ENCODE data around the gene ZDHHC16. TPM values are rescaled to one million over a fixed set of nuclear protein-coding genes. Genes with fewer than 3 reads are reported as not detected.

ZDHHC16 gene
- polyA plus RNA-seq, 3 donors = 16.3 to 26.4 (median 24.1) TPM

GRCh38 chr10:97462309-97462708 is 16.3 kb downstream of the ZDHHC16 start:
- Histone ChIP-seq H3K27me3 (ENCODE audit: control insufficient read depth in 2 of 2, insufficient read depth in 2 of 2, low read length in 2 of 2) (no peaks in the 10 kb centered on the region), H3K36me3 (replicated peaks in 1 of 2; ENCODE audit: control insufficient read depth in 1 of 2, insufficient read depth in 2 of 2, low read length in 2 of 2) (peaks cover 85 to 99% of the 10 kb centered on the region in 2 donors), H2AFZ (ENCODE audit: insufficient read depth, low read depth, low read length, poor library complexity, severe bottlenecking) (no peak overlapping the region), H3K9ac (ENCODE audit: insufficient read depth, low read length, poor library complexity, severe bottlenecking) (no peak overlapping the region), H3K27ac (ENCODE audit: low read depth in 1 of 2, low read length in 2 of 2) (no peak overlapping the region), H3K4me3 (replicated peaks in 1 of 3; ENCODE audit: low read depth in 2 of 3, low read length in 3 of 3) (no peak overlapping the region), H3K4me1 (ENCODE audit: control insufficient read depth in 1 of 2, insufficient read depth in 2 of 2, low read length in 2 of 2) (no peaks in the 10 kb centered on the region), H3K9me3 (replicated peaks in 1 of 2; ENCODE audit: control insufficient read depth in 1 of 2, insufficient read depth in 1 of 2, low read length in 2 of 2) (no peaks in the 10 kb centered on the region), H3K79me2 (ENCODE audit: insufficient read depth, low read length) (no peaks in the 10 kb centered on the region), H4K20me1 (ENCODE audit: insufficient read depth, low read length) (no peaks in the 10 kb centered on the region), H3K4me2 (replicated peaks; ENCODE audit: extremely low read depth, low read length, poor library complexity, severe bottlenecking) (no peak overlapping the region)
- H3K9me3 Mint-ChIP-seq = no peaks in the 10 kb centered on the region
- peaks cover 0 to 2% (median 0%) of the 10 kb centered on the region in 3 donors for H3K27me3 Mint-ChIP-seq (ENCODE audit: low read depth in 3 of 3)
- no peak overlapping the region for H3K4me3 Mint-ChIP-seq
- H3K36me3 Mint-ChIP-seq = peaks cover 79 to 98% of the 10 kb centered on the region in 2 donors
- peak overlapping the region in 5 of 7 donors; percentile 2 to 68 (median 30) for H3K27ac Mint-ChIP-seq
- WGBS (ENCODE audit: insufficient coverage) = 100% methylated on average over 1 of the region's 2 CpGs
- TF ChIP-seq, protein P1, sequence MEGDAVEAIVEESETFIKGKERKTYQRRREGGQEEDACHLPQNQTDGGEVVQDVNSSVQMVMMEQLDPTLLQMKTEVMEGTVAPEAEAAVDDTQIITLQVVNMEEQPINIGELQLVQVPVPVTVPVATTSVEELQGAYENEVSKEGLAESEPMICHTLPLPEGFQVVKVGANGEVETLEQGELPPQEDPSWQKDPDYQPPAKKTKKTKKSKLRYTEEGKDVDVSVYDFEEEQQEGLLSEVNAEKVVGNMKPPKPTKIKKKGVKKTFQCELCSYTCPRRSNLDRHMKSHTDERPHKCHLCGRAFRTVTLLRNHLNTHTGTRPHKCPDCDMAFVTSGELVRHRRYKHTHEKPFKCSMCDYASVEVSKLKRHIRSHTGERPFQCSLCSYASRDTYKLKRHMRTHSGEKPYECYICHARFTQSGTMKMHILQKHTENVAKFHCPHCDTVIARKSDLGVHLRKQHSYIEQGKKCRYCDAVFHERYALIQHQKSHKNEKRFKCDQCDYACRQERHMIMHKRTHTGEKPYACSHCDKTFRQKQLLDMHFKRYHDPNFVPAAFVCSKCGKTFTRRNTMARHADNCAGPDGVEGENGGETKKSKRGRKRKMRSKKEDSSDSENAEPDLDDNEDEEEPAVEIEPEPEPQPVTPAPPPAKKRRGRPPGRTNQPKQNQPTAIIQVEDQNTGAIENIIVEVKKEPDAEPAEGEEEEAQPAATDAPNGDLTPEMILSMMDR (IDR thresholded peaks at IDR 0.05) = no peak
- no peak for DNase-seq
- intact Hi-C loops (cut with micrococcal nuclease) = loop anchor here in 1 of 2 donors (2.0 kb wide), 1 partner anchor 90 kb away; no protein-coding TSS in a partner anchor
- no peaks in the 10 kb centered on the region for H3K4me1 Mint-ChIP-seq

- DNase-seq = peak; percentile 12 to 41 (median 33)
- Mint-ChIP-seq H3K27me3 (ENCODE audit: low read depth in 3 of 3) (peaks cover 0 to 2% (median 0%) of the 10 kb centered on the region in 3 donors), H3K27ac (peak overlapping the region in 4 of 7 donors; percentile 4 to 72 (median 36)), H3K4me1 (no peaks in the 10 kb centered on the region), H3K36me3 (peaks cover 79 to 98% of the 10 kb centered on the region in 2 donors), H3K9me3 (no peaks in the 10 kb centered on the region), H3K4me3 (no peak overlapping the region)
- Histone ChIP-seq H3K79me2 (ENCODE audit: insufficient read depth, low read length) (no peaks in the 10 kb centered on the region), H3K4me2 (replicated peaks; ENCODE audit: extremely low read depth, low read length, poor library complexity, severe bottlenecking) (no peak overlapping the region), H3K4me1 (ENCODE audit: control insufficient read depth in 1 of 2, insufficient read depth in 2 of 2, low read length in 2 of 2) (no peaks in the 10 kb centered on the region), H3K9ac (ENCODE audit: insufficient read depth, low read length, poor library complexity, severe bottlenecking) (no peak overlapping the region), H3K9me3 (replicated peaks in 1 of 2; ENCODE audit: control insufficient read depth in 1 of 2, insufficient read depth in 1 of 2, low read length in 2 of 2) (no peaks in the 10 kb centered on the region), H3K36me3 (replicated peaks in 1 of 2; ENCODE audit: control insufficient read depth in 1 of 2, insufficient read depth in 2 of 2, low read length in 2 of 2) (peaks cover 86 to 99% of the 10 kb centered on the region in 2 donors), H3K4me3 (replicated peaks in 1 of 3; ENCODE audit: low read depth in 2 of 3, low read length in 3 of 3) (no peak overlapping the region), H3K27ac (ENCODE audit: low read depth in 1 of 2, low read length in 2 of 2) (peak overlapping the region in 1 of 2 donors; percentile 43), H3K27me3 (ENCODE audit: control insufficient read depth in 2 of 2, insufficient read depth in 2 of 2, low read length in 2 of 2) (no peaks in the 10 kb centered on the region), H4K20me1 (ENCODE audit: insufficient read depth, low read length) (no peaks in the 10 kb centered on the region), H2AFZ (ENCODE audit: insufficient read depth, low read depth, low read length, poor library complexity, severe bottlenecking) (peak overlapping the region; percentile 39)
- intact Hi-C loops (cut with micrococcal nuclease) = loop anchor here in 1 of 2 donors (2.0 kb wide), 1 partner anchor 89 kb away; no protein-coding TSS in a partner anchor
- TF ChIP-seq, protein P1 (IDR thresholded peaks at IDR 0.05) = peak; percentile 96
- WGBS (ENCODE audit: insufficient coverage) = no CpG with 5 or more reads among the region's 4 CpGs
Measured at GRCh38 chr10:97463363-97464132, 17.6 kb downstream of the ZDHHC16 start.
